ENCODE results near the gene TPPP.
"Not testable (repeated sequence)": the region's sequence is repeated elsewhere in the genome, so short reads cannot be mapped to it uniquely, and the experiment has no call there.

GRCh38 chr5:686936-687335 is 6.2 kb downstream of the TPPP start:
- not testable (repeated sequence) for TF ChIP-seq CTCF (IDR thresholded peaks at IDR 0.05 in 4 of 5, conservative IDR thresholded peaks at IDR 0.05 in 1 of 5); POLR2A (IDR thresholded peaks at IDR 0.05)

Measured in gastrocnemius medialis (tissue), 4 donors.